Esophagus muscularis mucosa (tissue), 4 donors: Measurements from ENCODE around the gene NDUFAF2.

Experiments
- EP300 ChIP-seq: sonication (generic); formaldehyde crosslinking; IDR thresholded peaks from one replicate; pipeline ENCODE4 v1.6.1; 2017; ENCODE audit warnings: antibody characterized with exemption
- POLR2A ChIP-seq: fragments of 450-650 bp; IDR thresholded peaks from one replicate; pipeline ENCODE4 v1.6.1; 2017; ENCODE audit warnings: antibody characterized with exemption, moderate library complexity, mild to moderate bottlenecking, low read depth
- POLR2AphosphoS5 ChIP-seq, 2 donors: sonication (generic); formaldehyde crosslinking; IDR thresholded peaks; one replicate each; pipeline ENCODE4 v1.6.1; 2017; ENCODE audit warnings: antibody characterized with exemption in 2 of 2
- TF ChIP-seq, protein P1 (sequence below), 3 experiments: fragments of 200-600 bp in 2 of 3; fragments of 450-650 bp in 1 of 3; sonication (generic) in 2 of 3; IDR thresholded peaks; one replicate each; pipeline ENCODE4 v1.5.1; 2017 to 2019; ENCODE audit warnings: antibody characterized with exemption in 3 of 3, mild to moderate bottlenecking in 2 of 3, moderate library complexity in 1 of 3

DNA sequence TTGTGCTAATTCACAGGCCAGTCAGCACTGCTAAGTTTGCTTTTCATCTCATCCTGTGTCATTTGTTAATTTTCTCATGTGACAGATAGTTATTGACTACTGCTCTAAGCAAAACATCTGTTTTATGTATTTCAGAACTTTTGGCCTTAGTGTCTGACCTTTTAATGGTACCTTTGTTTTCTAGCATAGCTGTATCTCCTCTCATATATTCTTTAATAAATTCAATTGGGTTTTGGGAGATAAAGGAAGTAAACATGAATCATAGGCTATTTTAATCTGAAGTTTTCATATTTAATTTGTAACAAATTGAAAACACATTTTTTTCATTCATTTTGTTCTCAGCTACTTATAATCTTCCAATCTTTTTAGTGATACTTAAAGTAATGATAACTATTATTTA lies 13.1 kb downstream of the NDUFAF2 start:
- TF ChIP-seq EP300 (no peak), POLR2AphosphoS5 (IDR thresholded peaks at IDR 0.05) (no peak), POLR2A (no peak)
- TF ChIP-seq, protein P1, sequence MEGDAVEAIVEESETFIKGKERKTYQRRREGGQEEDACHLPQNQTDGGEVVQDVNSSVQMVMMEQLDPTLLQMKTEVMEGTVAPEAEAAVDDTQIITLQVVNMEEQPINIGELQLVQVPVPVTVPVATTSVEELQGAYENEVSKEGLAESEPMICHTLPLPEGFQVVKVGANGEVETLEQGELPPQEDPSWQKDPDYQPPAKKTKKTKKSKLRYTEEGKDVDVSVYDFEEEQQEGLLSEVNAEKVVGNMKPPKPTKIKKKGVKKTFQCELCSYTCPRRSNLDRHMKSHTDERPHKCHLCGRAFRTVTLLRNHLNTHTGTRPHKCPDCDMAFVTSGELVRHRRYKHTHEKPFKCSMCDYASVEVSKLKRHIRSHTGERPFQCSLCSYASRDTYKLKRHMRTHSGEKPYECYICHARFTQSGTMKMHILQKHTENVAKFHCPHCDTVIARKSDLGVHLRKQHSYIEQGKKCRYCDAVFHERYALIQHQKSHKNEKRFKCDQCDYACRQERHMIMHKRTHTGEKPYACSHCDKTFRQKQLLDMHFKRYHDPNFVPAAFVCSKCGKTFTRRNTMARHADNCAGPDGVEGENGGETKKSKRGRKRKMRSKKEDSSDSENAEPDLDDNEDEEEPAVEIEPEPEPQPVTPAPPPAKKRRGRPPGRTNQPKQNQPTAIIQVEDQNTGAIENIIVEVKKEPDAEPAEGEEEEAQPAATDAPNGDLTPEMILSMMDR (IDR thresholded peaks at IDR 0.05) = no peak
